Vagina (tissue), 2 donors: ENCODE results near the gene GNG13.

Source experiments
- POLR2A ChIP-seq, 2 donors: fragments of 450-650 bp; IDR thresholded peaks; one replicate each; pipeline ENCODE4 v1.6.1; 2017; ENCODE audit warnings: antibody characterized with exemption in 2 of 2, mild to moderate bottlenecking in 2 of 2, moderate library complexity in 2 of 2
- POLR2AphosphoS5 ChIP-seq, 2 donors: sonication (generic); formaldehyde crosslinking; IDR thresholded peaks; one replicate each; pipeline ENCODE4 v1.9.0; 2017; ENCODE audit warnings: antibody characterized with exemption in 2 of 2, mild to moderate bottlenecking in 2 of 2, low read depth in 1 of 2; ENCODE audit not compliant: insufficient read depth in 1 of 2

DNA sequence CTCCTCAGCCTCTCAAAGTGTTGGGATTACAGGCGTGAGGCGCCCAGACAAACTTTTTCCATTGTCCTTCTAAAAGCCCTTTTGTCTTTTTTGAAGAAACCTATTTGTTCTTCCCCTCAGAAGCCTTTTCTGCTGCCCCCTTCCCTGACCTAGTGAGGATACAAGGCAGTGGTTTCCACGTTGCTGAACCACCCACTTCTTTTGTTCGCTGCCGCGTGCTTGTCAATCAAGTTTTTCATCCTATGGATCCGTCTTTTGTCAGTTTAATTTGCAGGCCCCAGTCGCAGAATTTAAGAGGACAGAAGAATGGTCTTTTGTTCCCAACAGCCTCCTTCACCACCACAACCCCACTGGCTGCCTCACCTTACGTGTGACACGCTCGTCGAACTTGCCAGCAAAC lies 20.2 kb upstream of the GNG13 start:
- no peak for TF ChIP-seq POLR2AphosphoS5 (IDR thresholded peaks at IDR 0.05; ENCODE audit: insufficient read depth in 1 of 2, low read depth in 1 of 2)
- no peak for TF ChIP-seq POLR2A (IDR thresholded peaks at IDR 0.05)
